MG63 (cell line): Measurements from ENCODE around the gene CARD18. TPM values are rescaled to one million over a fixed set of nuclear protein-coding genes. Genes with fewer than 3 reads are reported as not detected.
"Not testable (repeated sequence)": the region's sequence is repeated elsewhere in the genome, so short reads cannot be mapped to it uniquely, and the experiment has no call there.

Experiments
- DNase-seq: peaks from one replicate; pipeline ENCODE4 v3.0.0-alpha.2; 2020
- H3K27me3 ChIP-seq: fragments of 250-450 bp; sonication (Bioruptor Pico); 2 replicates; pipeline ENCODE4 v1.5.1; 2020; ENCODE audit warnings: mild to moderate bottlenecking, moderate library complexity
- H3K36me3 ChIP-seq: fragments of 250-450 bp; sonication (Bioruptor Pico); 2 replicates; pipeline ENCODE4 v1.5.1; 2020; ENCODE audit warnings: mild to moderate bottlenecking, moderate library complexity
- H3K4me3 ChIP-seq: fragments of 250-450 bp; sonication (Bioruptor Pico); 2 replicates; pipeline ENCODE4 v1.5.1; 2020; ENCODE audit warnings: mild to moderate bottlenecking, moderate library complexity
- H3K9me3 ChIP-seq: fragments of 250-450 bp; sonication (Bioruptor Pico); 2 replicates; pipeline ENCODE4 v1.5.1; 2020; ENCODE audit warnings: mild to moderate bottlenecking, moderate library complexity
- total RNA-seq: library from RNA; depleted of rRNA; stranded (reverse); fragments of >200 nt; shearing (Covaris generic); gene quantifications from 2 replicates; pipeline ENCODE4 v1.2.3, GENCODE V29; 2014; ENCODE audit warnings: low replicate concordance

CARD18 gene
- total RNA-seq, 1 experiment from 2014 or later, result not detected

DNA sequence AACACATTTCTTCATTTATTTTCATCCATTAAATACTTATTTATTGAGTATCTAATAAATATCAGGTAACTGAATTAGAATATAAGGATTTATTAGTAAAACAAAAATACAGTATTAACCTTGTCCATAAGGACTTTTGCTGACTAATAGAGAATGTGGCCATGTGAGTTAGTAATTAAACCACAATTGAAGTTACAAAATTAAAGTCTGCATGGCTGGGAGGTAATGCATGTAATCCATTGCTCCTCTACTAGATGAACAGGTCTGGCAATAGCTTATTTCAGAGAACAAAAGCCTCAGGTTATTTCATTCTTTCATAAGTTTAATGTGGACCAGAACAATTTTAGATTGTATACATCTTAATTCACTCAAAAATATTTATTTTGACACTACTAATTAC, 9.9 kb upstream of the CARD18 start:
- Histone ChIP-seq H3K36me3 (no peaks in the 10 kb centered on the region), H3K9me3 (no peaks in the 10 kb centered on the region), H3K27me3 (no peaks in the 10 kb centered on the region), H3K4me3 (no peak overlapping the region)
- no peak for DNase-seq

DNA sequence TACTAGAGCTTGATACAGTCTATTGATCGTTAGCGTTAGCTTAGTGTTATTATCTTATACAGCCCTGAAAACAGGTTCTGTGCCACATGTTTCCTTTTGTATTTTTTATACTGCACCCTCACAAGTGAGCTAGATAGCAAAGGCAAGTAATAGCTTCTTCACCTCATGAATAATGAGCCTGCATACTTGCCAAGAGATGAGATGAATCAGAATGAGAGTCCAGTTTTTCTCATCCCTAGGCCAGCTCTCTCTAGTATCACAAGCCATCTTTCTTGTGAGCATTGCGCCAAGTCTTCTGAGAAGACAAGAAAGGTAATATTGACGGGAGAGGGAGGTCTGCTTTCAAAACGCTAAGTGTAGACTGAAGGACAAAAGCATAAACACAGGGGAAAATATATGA, 8.7 kb upstream of the CARD18 start:
- DNase-seq, result no peak
- no peaks in the 10 kb centered on the region for H3K27me3 ChIP-seq
- H3K36me3 ChIP-seq, result no peaks in the 10 kb centered on the region
- no peak overlapping the region for H3K4me3 ChIP-seq
- no peaks in the 10 kb centered on the region for H3K9me3 ChIP-seq

DNA sequence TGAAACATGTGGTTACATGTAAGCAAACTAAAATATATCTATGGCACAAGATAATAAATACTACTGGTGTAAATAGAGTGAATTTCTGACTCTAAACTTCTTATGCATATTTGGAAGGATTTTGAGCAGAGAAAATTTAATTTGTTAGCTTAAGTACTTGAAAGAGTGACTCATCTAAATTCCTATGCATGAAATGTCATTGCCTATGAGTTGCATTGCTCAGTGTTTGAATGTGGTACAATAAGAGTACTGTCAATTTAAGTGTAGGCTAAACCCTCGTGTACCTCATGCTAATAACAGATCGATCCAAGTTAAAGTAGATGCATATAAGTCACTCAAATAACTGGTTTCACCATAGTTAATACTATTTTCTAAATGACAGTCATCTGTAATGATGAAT, 5.3 kb upstream of the CARD18 start:
- Histone ChIP-seq H3K9me3 (no peaks in the 10 kb centered on the region), H3K4me3 (no peak overlapping the region), H3K36me3 (no peaks in the 10 kb centered on the region), H3K27me3 (no peaks in the 10 kb centered on the region)
- DNase-seq, result no peak

DNA sequence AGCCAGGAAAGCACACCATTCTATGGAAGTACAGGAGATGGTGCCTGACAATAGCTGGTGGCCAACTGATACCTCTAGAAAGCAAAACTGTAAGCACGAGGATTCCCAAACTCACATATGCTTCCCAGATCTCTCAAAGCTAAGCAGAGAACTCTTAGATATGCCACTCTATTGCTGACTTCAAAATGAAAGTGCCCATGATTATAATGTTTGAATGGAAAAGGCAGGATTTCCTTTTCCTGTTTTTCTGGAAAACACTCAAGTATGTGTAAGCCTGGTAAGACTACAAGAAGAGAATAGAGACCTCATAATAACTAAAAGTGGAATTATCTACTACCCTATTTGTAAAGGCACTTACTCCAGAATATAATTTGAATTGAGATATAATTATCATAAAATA, 2.6 kb upstream of the CARD18 start:
- H3K9me3 ChIP-seq, result no peaks in the 10 kb centered on the region
- no peak for DNase-seq
- no peaks in the 10 kb centered on the region for H3K27me3 ChIP-seq
- no peak overlapping the region for H3K4me3 ChIP-seq
- no peaks in the 10 kb centered on the region for H3K36me3 ChIP-seq

DNA sequence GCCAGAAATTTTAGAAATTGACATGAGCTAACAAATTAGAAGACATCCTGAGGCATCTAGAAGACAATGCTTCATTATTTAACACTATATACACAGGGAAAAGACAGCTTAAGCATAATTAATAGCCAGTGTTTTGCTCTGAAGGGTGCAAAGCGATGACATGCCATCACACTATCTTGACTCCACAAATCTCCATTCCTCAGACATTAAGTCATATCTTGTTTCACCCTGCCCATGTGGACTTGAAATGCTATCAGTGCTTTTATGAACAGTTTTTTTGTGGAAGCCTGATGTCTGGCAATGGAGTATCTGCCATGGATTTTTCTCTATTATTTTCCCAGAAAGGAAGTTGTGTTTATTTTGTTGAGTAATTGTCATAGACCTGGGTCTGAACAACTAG, 2.3 kb downstream of the CARD18 start:
- H3K4me3 ChIP-seq, result no peak overlapping the region
- DNase-seq, result no peak
- no peaks in the 10 kb centered on the region for H3K36me3 ChIP-seq
- no peaks in the 10 kb centered on the region for H3K27me3 ChIP-seq
- H3K9me3 ChIP-seq, result peaks cover under 1% of the 10 kb centered on the region; the same call in 1 of the 2 replicates

DNA sequence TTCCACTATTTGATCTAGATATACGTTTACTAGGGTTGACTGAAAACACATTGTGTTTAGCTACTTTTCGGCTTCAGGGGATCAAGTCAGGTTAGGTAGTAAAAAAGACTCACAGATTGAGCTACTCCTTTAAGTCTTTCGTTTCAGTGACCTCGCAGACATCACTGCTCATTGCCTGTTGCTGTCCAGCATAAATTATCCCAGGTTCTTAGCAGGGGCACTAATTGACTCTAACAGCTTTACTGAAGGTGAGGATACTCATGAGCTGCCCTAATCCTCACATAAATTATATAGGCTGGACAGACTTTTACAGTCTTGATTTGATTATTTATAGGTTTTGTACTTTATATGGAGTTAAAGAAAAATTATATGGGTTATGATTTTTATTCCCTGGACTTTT, 3.7 kb downstream of the CARD18 start:
- Histone ChIP-seq H3K4me3 (no peak overlapping the region), H3K27me3 (no peaks in the 10 kb centered on the region), H3K36me3 (no peaks in the 10 kb centered on the region), H3K9me3 (peaks cover 6% of the 10 kb centered on the region)
- DNase-seq, result no peak

DNA sequence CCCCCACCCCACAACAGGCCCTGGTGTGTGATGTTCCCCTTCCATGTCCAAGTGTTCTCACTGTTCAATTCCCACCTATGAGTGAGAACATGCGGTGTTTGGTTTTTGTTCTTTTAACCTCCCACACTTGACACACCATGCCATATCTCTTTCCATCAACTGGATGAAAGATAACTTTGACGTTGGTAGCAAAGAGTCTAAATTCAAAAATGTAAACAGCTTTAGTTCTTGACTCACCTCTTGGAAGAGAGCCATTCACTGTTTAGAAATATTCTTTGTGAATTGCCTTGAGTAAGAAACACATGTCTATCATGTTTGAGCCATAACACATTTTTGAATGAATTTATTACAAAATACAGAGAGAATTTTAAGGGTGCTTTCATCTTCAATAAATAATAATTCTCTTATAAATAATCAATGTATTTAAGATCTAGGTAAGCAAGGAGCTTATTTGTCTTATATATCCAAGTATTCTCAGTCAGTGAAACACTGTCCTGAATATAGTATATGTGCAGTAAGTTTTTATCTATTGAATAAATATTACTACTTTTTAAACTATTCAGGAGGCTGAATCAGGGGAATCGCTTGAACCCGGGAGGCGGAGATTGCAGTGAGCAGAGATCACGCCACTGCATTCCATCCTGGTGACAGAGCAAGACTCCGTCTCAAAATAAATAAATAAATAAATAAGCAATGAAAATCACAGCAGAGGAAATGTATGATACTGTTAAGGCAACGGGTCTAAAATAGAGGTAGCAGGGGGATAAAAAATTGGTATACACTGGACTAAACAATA, 6.7 kb downstream of the CARD18 start:
- Histone ChIP-seq H3K4me3 (no peak overlapping the region), H3K27me3 (no peaks in the 10 kb centered on the region), H3K36me3 (no peaks in the 10 kb centered on the region), H3K9me3 (peaks cover 6% of the 10 kb centered on the region)
- DNase-seq, result no peak

DNA sequence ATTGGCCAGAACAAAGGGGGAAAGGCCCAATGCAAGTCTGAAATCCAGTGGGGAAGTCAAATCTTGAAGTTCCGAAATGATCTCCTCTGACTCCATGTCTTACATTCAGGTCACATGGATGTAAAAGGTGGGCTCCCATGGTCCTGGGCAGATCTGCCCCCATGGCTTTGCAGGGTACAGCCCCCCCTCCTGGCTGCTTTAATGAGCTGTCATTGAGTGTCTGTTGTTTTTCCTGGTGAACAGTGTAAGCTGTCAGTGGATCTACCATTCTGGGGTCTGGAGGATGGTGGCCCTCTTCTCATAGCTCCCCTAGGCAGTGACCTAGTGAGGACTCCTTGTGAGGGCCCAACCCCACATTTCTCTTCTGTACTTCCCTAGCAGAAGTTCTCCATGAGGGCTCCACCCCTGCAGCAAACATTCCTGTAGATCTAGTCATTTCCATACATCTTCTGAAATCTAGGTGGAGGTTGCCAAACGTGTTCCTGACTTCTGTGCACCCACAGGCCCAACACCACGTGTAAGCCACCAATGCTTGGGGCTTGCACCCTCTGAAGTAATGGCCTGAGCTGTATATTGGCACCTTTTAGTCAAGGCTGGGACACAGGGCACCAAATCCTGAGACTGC, 9.3 kb downstream of the CARD18 start:
- H3K27me3 ChIP-seq, result no peaks in the 10 kb centered on the region

DNA sequence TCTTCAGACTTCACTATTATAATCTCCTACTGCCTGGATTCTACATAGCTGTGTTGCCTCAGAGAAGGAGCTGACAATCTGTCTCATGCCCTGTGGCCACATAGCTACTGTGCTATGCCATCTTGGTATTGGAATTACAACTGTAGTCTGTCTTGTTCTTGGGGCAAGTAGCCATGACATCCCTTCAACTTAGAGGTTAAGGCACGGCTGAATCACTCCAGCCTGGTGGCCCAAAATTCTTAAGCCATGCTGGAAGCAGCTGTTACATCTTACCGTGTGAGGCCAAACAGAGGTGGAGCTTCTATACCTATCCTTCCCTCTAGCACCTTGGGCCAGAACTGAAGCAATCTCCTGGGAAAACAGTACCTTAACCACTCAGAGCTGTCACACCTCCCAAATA, 14.8 kb downstream of the CARD18 start:
- Histone ChIP-seq H3K9me3 (peaks cover 4% of the 10 kb centered on the region; the same call in 1 of the 2 replicates), H3K4me3 (no peak overlapping the region), H3K36me3 (no peaks in the 10 kb centered on the region), H3K27me3 (no peaks in the 10 kb centered on the region)
- no peak for DNase-seq

More for the DNA sequence above, 9.3 kb downstream of the CARD18 start:
- Histone ChIP-seq H3K36me3 (no peaks in the 10 kb centered on the region), H3K4me3 (no peak overlapping the region), H3K9me3 (peaks cover 10% of the 10 kb centered on the region)
- no peak for DNase-seq

DNA sequence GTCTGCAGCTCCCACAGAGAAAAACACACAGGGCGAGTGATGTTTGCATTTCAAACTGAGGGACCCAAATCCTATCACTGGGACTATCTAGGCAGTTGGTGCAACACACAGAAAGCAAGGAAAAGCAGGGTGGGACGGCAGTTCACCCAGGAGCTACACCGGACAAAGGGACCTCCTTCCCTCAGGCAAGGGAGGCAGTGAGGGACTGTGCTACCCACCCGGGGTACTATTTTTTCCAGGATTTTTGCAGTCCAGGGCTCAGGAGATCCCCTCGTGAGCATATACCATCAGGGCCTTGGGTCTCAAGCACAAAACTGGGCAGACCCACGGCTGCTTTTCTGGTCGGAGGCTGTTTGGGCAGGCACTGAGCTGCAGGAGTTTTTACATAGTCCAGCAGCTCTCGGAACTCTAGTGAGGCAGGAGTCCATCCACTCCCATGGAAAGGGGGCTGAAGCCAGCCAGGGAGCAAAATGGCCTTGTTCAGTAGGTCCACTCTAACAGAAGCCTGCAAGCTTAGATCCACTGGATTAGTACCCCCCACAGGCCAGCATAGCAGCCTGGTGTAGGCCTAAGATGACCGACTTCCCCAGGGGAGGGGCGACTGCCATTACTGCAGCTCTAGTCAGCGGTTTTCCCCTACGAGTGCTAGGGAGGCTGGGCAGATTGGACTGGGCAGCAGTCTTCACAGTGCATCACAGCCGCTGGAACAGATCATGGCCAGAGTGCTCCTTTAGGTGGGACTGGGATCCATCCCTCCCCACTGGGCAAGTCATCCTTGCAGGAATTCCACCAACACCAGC, 28.2 kb downstream of the CARD18 start:
- no peaks in the 10 kb centered on the region for H3K9me3 ChIP-seq
- H3K4me3 ChIP-seq, result no peak overlapping the region
- H3K27me3 ChIP-seq, result no peaks in the 10 kb centered on the region
- no peaks in the 10 kb centered on the region for H3K36me3 ChIP-seq
- DNase-seq, result no peak

DNA sequence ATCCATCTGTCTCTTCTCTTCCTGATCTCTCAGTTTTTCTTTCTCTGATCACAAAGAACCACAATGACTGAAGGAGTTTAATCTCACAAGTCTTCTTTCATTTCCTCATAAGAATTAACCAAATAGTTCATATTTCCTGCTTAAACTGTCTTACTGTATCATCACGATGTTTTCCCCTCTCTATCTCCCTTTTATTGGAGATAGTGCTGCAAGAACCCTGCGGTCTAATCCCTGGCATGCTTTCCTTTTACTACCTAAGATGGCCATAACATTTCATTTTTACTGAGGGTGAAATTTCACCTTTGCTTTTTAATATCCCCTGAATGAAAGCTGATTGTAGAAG, 28.9 kb downstream of the CARD18 start:
- DNase-seq, result no peak
- Histone ChIP-seq H3K27me3 (no peaks in the 10 kb centered on the region), H3K9me3 (no peaks in the 10 kb centered on the region), H3K36me3 (no peaks in the 10 kb centered on the region), H3K4me3 (no peak overlapping the region)

DNA sequence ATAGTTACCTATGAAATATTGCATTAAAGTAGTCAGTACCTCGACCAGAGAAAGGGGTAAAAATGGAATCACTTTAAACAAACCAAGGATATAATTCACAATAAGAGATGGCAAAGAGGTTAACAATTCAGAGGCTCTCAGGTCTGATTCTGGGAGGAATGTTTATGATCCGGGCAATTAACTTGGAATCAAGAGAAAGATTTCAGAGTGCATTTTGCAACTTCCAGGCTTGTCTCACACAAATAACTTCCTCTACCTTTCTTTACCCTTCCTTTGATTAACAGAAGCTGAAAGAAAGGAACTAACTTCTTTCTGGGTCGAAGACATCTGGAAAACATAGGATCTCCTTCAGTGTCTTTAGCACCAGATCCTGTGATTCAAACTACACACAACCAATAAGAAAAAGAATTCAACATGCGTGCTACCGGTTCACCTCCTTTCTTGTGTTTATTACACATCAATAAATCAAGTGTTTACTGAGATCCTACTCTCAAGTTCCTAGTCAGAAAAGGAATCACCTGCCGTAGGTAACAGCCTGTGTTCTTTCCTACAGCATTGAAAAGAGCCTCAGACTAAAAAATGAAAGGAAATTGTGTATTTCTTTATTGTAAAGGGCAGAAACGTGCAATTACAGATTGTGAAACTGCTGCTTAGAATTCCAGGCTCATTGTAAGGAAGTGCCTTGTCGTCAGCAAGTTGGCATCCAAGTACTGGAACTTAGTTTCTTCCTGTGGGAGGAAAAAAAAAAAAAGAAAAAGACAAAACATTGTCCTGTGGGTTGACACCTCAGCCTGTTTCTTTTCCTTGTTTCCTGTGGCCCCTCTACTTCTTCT, 29.5 kb downstream of the CARD18 start:
- no peaks in the 10 kb centered on the region for H3K9me3 ChIP-seq
- DNase-seq, result no peak
- H3K4me3 ChIP-seq, result no peak overlapping the region
- no peaks in the 10 kb centered on the region for H3K36me3 ChIP-seq
- no peaks in the 10 kb centered on the region for H3K27me3 ChIP-seq

DNA sequence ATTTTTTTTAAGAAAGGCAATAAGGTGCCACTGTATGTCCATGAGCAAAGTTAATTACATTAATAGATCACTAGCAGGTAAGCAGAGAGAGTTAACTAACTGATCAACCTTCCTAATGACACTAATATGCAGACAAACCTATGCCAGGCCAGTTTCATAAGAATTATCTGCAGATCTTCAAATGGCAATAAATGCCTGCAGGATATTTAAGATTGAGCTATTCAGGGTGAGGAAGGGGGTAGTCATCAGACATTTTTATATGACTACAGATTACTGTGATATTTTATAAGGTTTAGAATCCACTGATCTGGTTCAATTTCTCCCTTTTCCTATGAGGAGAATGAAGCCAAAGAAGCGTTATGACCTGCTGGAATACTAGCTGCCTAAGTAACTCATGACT, 30.2 kb downstream of the CARD18 start:
- Histone ChIP-seq H3K9me3 (no peaks in the 10 kb centered on the region), H3K4me3 (no peak overlapping the region), H3K27me3 (no peaks in the 10 kb centered on the region), H3K36me3 (no peaks in the 10 kb centered on the region)
- no peak for DNase-seq

DNA sequence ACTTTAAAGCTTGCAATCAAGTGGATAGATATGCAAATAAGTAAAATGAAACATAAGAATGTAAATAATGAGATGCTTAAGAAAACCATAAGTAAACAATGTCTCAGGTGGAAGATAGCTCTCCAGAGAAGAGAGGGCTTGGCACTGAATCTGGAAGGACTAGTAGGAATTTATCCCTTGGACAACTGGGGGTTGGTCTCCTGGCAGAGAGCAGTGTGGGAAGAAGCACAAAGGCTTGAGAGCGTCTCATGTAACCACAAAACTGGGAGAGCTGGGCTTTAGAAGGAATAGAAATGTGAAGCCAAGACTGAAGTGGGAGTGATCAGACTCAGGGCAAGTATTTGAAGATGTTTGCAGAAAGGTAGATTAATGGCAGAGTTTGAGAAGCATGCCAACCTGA, 31.3 kb downstream of the CARD18 start:
- no peaks in the 10 kb centered on the region for H3K27me3 ChIP-seq
- no peak overlapping the region for H3K4me3 ChIP-seq
- no peak for DNase-seq
- no peaks in the 10 kb centered on the region for H3K9me3 ChIP-seq
- no peaks in the 10 kb centered on the region for H3K36me3 ChIP-seq

DNA sequence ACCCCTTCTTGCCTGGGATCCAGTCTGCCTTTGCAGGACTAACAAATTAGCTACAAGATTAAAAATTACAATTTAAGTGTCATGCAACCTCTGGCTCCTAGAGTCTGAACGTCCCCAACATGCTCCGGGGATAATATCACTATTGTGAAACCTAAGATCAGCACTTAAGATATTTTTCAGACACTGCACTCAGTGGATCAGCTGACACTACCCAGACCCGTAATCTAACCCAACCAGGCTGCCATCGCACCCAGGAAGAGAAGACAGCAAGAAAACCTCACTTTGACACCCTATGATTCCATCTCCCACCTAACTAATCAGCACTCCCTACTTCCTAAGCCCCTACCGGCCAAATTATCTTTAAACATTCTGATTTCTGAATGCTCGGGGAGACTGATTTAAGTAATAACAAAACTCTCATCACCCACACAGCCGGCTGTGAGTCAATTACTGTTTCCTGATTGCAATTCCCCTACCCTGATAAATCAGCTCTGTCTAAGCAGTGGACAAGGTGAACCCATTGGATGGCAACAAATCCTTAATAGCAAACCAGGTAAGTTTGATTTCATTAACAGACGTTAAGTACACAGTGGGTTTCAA, 32.2 kb downstream of the CARD18 start:
- DNase-seq, H3K27me3 ChIP-seq, H3K9me3 ChIP-seq, H3K36me3 ChIP-seq, H3K4me3 ChIP-seq: not testable (repeated sequence)

DNA sequence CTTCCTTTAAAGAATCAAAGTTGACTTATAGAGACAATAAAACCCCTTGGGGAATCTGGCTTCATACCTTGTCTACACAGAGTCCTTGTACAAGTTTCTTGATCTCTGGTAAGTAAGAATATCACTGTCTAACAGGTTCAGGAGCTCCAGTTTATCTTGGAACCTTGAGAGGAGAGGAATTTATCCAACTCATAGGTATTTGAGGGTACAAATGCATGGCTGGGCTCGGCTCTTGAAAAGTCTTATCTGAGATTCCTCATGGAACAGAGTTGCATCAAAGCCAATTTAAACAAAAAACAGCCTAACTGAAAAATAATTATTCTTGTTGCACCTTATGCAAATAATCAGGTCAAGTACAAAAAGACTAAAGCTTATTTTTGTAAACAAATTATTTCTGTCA, 33.4 kb downstream of the CARD18 start:
- DNase-seq, result no peak
- no peaks in the 10 kb centered on the region for H3K27me3 ChIP-seq
- H3K9me3 ChIP-seq, result no peaks in the 10 kb centered on the region
- no peaks in the 10 kb centered on the region for H3K36me3 ChIP-seq
- no peak overlapping the region for H3K4me3 ChIP-seq
